Spleen (tissue), 7 donors: ENCODE data around the gene SMAP2.

ENCODE experiments used
- POLR2A ChIP-seq, 3 donors: fragments of 450-650 bp; IDR thresholded peaks; one replicate each; pipeline ENCODE4 v1.5.1; 2017; ENCODE audit warnings: antibody characterized with exemption in 3 of 3, mild to moderate bottlenecking in 1 of 3
- TF ChIP-seq, protein P1 (sequence below), 11 experiments: fragments of 200-600 bp in 7 of 11; fragments of 450-650 bp in 4 of 11; sonication (generic) in 4 of 11; IDR thresholded peaks in 8 of 11; conservative IDR thresholded peaks in 3 of 11; 1 replicate in 7 of 11; 2 replicates in 4 of 11; pipeline versions ENCODE4 v1.4.0 to v1.8.0; 2016 to 2021; ENCODE audit warnings: antibody characterized with exemption in 11 of 11, inconsistent platforms in 4 of 11, mild to moderate bottlenecking in 1 of 11
- donor health status: DM: no; HTN: no; CAD: no; lungs with moderate emphysema.
- donor health status: DM: no; HTN: no; CAD: no.
- donor health status: DM: no; HTN: no; CAD: no.

DNA sequence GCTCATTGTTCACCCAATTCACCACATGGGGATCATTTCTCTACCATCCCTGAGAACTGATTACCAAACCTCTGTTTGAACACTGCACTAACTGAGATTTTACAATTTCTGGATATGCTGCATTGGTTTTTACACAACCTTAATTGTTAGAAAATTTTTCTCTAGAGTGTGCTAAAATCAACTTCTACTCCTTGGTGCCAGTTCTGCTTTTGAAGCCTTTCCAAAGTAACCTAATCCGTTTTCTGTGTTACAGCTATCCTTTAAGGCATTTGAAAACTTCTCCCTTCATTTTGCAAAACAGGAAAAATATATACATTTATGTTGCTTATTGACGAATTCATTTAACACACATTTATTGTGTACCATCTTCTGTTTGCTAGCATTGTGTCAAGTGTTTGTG is 23.7 kb downstream of the SMAP2 start:
- TF ChIP-seq, protein P1, sequence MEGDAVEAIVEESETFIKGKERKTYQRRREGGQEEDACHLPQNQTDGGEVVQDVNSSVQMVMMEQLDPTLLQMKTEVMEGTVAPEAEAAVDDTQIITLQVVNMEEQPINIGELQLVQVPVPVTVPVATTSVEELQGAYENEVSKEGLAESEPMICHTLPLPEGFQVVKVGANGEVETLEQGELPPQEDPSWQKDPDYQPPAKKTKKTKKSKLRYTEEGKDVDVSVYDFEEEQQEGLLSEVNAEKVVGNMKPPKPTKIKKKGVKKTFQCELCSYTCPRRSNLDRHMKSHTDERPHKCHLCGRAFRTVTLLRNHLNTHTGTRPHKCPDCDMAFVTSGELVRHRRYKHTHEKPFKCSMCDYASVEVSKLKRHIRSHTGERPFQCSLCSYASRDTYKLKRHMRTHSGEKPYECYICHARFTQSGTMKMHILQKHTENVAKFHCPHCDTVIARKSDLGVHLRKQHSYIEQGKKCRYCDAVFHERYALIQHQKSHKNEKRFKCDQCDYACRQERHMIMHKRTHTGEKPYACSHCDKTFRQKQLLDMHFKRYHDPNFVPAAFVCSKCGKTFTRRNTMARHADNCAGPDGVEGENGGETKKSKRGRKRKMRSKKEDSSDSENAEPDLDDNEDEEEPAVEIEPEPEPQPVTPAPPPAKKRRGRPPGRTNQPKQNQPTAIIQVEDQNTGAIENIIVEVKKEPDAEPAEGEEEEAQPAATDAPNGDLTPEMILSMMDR (IDR thresholded peaks at IDR 0.05 in 8 of 11, conservative IDR thresholded peaks at IDR 0.05 in 3 of 11), result no peak
- no peak for TF ChIP-seq POLR2A (IDR thresholded peaks at IDR 0.05)
